Colon (tissue), 2 donors: ENCODE results near the gene MBD3L2B.
"Not testable (repeated sequence)": the region's sequence is repeated elsewhere in the genome, so short reads cannot be mapped to it uniquely, and the experiment has no call there.

ENCODE experiments used
- FAIRE-seq: peaks from 2 replicates; lab custom pipeline; 2012; peaks lifted over from hg19 to GRCh38; lab: Jason Lieb, UNC
- donor health status: control.
- donor health status: control.

Gene MBD3L2B

DNA sequence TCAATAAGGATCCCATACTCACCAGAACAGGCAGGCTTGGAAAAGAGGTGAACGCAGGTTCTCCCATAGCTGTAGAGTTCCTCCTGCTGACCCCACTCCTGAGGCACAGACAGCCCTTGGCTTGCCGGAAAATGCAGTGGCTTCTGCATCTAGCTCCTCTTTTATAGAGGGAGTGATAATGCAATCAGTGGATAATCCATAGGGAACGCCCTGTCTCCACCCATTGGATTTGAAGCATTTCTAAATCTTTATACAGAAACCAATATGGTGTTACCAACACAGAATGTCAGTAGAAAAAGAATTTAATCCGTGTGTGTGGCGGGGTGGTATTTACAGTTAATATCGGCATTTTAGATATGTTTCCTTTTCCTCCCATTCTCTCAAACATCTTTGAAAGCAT is at the start of gene MBD3L2B:
Gene MBD3L2B, minus strand, starts transcription at position 101 of the 400 bp plus-strand sequence. Its CDS starts 34 bp downstream, at position 67.
- not testable (repeated sequence) for FAIRE-seq

DNA sequence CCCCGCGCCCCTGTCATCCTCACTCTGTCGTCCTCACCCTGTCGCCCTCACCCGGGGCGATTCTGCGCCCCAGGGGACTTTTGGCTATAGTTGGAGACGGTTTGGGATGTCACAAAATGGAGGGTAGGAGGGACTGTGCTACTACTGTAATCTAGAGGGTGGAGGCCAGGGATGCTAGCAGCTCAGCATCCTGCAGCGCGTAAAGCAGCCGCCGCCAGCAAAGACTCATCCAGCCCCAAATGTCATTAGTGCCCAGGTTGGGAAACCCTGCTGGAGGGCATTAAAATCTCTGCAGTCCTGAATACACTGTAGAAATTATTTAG is 48.6 kb upstream of the MBD3L2B start:
- FAIRE-seq = no peak

DNA sequence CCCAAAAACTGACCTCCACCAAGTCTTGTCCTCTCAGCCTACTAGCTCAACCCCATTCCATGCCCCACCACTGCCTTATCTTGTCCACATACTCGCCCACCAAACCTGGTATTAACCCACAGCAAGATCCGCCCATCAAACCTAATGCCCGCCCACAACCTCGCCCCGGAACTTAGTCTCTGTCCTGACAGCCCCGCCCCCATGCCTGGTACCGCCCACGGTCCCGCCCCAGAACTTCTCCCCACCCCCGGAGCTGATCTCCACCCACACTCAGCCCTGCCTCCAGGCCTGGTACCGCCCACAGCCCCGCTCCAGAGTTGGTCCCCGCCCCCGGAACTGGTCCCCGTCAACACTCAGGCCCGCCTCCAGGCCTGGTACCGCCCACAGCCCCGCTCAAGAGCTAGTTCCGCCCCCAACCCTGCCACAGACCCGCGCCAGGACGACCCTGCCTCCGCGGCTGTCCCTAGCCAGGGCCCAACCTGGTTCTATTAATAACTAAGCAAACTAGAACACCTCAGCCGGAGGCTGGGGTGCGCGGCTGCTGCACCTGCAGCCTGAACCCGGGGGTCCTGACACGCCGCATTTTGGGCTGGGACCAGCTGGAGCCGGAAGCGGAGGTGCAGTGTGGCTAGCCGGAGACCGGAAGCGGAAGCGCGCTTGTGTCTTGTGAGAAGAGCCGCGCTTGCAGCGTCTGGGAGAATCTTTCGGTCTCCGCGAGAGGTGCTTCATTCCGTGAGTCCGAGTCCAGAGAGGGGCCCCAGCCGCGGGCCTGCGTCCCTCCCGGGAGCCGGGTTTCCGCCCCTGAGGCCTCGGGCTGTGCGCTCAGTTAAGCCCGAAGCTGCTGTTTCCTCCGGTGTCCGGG is 48.0 kb upstream of the MBD3L2B start, which contains the start of gene ZNF557:
Gene ZNF557, plus strand, starts transcription at position 662 of the 862 bp plus-strand sequence. CDS start 5,372 bp downstream, outside the sequence.
- no peak for FAIRE-seq

- FAIRE-seq = no peak
These were observed 47.4 kb upstream of the MBD3L2B start for GRCh38 chr19:7068599-7068998.

GRCh38 chr19:7067716-7068115 is 46.5 kb upstream of the MBD3L2B start:
- FAIRE-seq = no peak

DNA sequence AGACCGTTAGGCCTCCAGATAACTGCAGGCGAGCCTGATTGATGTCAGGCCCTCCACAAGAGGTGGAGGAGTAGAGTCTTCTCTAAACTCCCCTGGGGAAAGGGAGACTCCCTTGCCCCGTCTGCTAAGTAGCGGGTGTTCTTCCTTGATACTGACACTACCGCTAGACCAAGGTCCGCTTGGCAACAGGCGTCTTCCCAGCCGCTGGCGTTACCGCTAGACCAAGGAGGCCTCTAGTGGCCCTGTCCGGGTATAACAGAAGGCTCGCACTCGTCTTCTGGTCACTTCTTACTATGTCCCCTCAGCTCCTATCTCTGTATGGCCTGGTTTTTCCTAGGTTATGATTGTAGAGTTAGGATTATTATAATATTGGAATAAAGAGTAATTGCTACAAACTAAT is 45.9 kb upstream of the MBD3L2B start:
- FAIRE-seq = not testable (repeated sequence)

DNA sequence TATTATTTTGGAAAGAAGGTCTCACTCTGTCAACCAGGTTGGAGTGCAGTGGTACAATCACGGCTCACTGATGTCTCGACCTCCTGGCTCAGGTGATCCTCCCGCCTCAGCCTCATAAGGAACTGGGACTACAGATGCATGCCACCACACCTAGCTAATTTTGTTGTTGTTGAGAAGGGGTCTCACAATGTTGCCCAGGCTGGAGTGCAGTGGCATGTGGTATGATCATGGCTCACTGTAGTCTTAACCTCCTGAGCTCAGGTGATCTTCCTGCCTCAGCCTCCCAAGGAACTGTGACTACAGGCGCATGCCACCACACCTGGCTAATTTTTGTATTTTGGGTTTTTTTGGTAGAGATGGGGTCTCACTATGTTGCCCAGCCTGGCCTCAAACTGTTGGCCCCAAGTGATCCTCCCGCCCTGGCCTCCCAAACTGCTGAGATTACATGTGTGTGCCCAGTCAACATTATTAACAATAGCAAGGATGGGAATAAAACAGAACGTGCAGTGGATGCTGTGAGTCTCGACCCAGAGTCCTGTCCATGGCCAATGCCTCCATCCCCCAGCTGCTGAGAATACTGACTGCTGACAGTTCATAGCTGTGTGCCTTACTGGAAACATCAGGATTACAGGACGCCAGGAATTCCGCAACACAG is 42.7 kb upstream of the MBD3L2B start:
- no peak for FAIRE-seq

DNA sequence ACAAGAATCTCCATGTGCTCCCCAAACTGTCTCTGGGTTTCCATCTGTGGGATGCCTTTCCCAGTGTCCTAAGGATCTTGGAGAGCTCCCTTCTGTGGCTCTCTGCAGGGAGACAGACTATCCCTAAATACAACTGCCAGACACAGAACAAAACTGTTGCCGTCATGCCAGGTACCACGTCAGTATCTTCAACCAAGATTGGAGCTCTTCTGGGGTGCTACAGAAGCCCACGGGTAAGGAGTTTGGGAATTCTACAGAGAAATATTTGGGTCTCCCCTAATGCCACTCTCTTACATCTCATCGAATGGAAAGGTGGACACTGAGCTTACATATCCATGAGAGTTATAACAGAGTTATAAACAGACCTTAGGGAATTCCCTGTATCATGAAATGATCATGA is 42.1 kb upstream of the MBD3L2B start:
- FAIRE-seq = no peak

- FAIRE-seq = peak; percentile 49
These were observed 38.7 kb upstream of the MBD3L2B start for GRCh38 chr19:7059977-7060376.

DNA sequence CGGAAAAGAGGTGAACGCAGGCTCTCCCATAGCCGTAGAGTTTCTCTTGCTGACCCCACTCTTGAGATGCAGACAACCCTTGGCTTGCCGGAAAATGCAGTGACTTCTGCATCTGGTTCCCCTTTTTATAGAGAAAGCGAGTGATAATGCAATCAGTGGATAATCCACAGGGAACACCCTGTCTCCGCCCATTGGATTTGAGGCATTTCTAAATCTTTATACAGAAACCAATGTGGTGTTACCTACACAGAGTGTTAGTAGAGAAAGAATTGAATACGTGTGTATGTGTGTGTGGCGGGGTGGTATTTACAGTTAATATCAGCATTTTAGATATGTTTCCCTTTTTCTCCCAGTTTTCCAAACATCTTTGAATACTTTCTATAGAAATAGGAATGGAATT is 37.3 kb upstream of the MBD3L2B start, which contains the start of gene MBD3L3:
Gene MBD3L3, minus strand, starts transcription at position 101 of the 400 bp plus-strand sequence. Its CDS starts 71 bp downstream, at position 30.
- FAIRE-seq = not testable (repeated sequence)

DNA sequence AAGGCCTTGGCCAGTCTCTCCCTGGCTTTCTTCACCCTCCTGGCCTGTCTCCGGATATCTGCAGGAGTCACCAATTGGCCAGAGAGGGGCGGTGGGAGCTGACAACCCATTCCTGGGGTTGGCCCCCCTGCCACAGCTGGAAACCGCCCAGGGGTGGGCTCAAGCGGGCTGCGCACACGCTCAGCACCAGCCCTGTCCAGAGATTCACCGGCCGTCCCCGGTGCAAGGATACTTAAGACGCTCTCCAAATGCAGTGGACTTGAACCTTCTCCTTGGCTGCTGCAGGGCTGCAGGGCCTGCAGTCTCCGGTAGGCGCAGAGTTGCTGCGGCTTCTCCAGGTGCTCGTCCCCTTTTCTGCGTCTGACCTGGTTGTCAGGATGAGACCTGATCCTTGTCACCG is 35.1 kb upstream of the MBD3L2B start:
- FAIRE-seq = not testable (repeated sequence)

GRCh38 chr19:7055679-7056078 is 34.4 kb upstream of the MBD3L2B start:
- FAIRE-seq = not testable (repeated sequence)

- FAIRE-seq = peak; percentile 91
These were observed 33.6 kb upstream of the MBD3L2B start for GRCh38 chr19:7054635-7055368.

DNA sequence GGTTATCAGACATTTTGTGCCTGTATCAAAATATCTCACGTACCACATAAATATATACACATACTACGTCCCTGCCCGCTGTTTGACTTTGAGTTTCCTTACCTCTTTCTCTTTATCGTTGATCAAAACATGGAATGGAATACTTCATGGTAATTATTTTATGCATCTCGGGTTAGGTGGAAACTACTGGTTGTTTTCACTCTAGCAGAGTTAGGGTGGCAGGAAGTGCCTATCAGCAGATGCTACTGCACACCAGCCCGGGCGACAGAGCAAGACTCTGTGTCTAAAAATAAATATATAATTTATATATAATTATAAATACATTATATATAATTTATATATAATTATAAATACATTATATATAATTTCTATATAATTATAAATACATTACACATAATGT is 31.7 kb upstream of the MBD3L2B start:
- FAIRE-seq = not testable (repeated sequence)

DNA sequence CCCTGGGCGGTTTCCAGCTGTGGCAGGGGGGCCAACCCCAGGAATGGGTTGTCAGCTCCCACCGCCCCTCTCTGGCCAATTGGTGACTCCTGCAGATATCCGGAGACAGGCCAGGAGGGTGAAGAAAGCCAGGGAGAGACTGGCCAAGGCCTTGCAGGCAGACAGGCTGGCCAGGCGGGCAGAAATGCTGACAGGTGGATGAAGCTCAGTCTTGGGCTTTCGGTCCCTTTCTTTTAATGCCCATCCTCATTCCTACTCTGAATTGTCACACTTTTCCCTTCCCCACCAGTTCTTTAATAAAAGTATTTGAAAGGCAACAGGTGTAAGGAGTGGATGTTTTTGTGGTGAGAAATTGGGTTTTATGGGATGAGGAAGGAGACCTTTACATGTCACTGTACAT is 30.2 kb upstream of the MBD3L2B start:
- FAIRE-seq = not testable (repeated sequence)

DNA sequence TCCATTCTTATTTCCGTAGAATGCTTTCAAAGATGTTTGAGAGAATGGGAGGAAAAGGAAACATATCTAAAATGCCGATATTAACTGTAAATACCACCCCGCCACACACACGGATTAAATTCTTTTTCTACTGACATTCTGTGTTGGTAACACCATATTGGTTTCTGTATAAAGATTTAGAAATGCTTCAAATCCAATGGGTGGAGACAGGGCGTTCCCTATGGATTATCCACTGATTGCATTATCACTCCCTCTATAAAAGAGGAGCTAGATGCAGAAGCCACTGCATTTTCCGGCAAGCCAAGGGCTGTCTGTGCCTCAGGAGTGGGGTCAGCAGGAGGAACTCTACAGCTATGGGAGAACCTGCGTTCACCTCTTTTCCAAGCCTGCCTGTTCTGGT is 27.8 kb upstream of the MBD3L2B start, which contains the start of gene MBD3L2:
Gene MBD3L2, plus strand, starts transcription at position 301 of the 400 bp plus-strand sequence. Its CDS starts 53 bp downstream, at position 354.
- FAIRE-seq = not testable (repeated sequence)

GRCh38 chr19:7041563-7041962 is 20.3 kb upstream of the MBD3L2B start:
- not testable (repeated sequence) for FAIRE-seq

GRCh38 chr19:7040079-7040478 is 18.8 kb upstream of the MBD3L2B start, which contains the start of gene MBD3L4:
Gene MBD3L4, minus strand, starts transcription at chr19:7040179. Its CDS starts 35 bp downstream, at chr19:7040144.
- not testable (repeated sequence) for FAIRE-seq

GRCh38 chr19:7030278-7030677 is 9.0 kb upstream of the MBD3L2B start, which contains the start of gene MBD3L5:
Gene MBD3L5, plus strand, starts transcription at chr19:7030578. Its CDS starts 34 bp downstream, at chr19:7030612.
- not testable (repeated sequence) for FAIRE-seq

DNA sequence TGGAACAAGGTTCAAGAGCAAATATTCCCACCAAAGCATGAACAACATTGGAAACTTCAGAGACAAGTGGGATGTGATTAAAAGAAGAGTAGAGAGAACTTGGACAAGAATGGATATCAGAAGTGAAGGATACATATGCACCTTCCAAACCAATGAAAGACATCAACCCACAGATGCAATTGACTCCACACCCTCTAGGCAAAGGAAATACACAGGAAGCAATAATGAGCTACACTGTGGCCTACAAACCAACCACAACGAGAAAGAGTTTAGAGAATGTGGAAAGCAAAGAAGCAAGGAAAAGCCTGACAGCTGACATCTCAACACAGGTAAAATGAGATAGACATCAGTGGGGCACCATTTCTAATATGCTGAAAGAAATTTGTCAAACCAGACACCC is 7.6 kb upstream of the MBD3L2B start:
- FAIRE-seq = not testable (repeated sequence)

- no peak for FAIRE-seq
These were observed 2.4 kb downstream of the MBD3L2B start for GRCh38 chr19:7018828-7019227.

DNA sequence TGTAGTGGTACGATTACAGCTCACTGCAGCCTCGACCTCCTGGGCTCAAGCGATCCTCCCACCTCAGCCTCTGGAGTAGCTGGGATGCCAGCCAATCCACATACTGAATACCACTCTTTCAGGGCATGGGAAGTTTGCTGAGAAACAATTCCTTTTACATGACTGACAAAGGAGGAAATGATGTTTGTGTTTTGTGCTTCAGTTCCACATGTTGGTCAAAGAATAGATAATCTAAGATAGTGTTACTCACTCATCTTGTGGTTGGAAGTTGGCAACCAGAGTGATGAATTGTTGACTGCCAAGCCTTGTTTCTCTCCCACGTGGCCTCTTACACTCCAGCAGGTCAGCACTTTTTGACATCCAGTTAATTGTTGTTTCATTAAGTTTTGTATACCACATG is 7.6 kb downstream of the MBD3L2B start:
- no peak for FAIRE-seq
